Breast epithelium (tissue), 4 donors: ENCODE results near the gene SP110. TPM values are rescaled to one million over a fixed set of nuclear protein-coding genes. Genes with fewer than 3 reads are reported as not detected.
A peak's percentile ranks its signal among the peaks of the same experiment; 100 is the strongest.

Experiments
- DNase-seq, 2 donors: peaks; one replicate each; pipeline ENCODE4 v3.0.0-alpha.2; 2019; ENCODE audit warnings: low spot score in 2 of 2
- H3K27ac ChIP-seq, 2 donors: fragments of 200-600 bp; sonication (generic) in 1 of 2; one replicate each; pipeline ENCODE4 v1.5.1; 2016 to 2019; ENCODE audit warnings: mild to moderate bottlenecking in 1 of 2
- H3K27me3 ChIP-seq, 2 donors: fragments of 200-600 bp; sonication (generic) in 1 of 2; one replicate each; pipeline versions ENCODE4 v1.5.1 to v1.6.0; 2017 to 2019; ENCODE audit warnings: control low read depth in 1 of 2, mild to moderate bottlenecking in 1 of 2
- H3K36me3 ChIP-seq: fragments of 200-600 bp; one replicate; pipeline ENCODE4 v1.5.1; 2019
- H3K4me1 ChIP-seq, 2 donors: fragments of 200-600 bp; sonication (generic); one replicate each; pipeline ENCODE4 v1.5.1; 2016 to 2019; ENCODE audit warnings: control low read depth in 1 of 2
- H3K4me3 ChIP-seq, 3 donors: fragments of 200-600 bp; sonication (generic); 1 replicate in 2 of 3; 2 replicates in 1 of 3; pipeline ENCODE4 v1.5.1; 2016 to 2019; ENCODE audit warnings: mild to moderate bottlenecking in 3 of 3, moderate library complexity in 2 of 3
- H3K9me3 ChIP-seq, 2 donors: fragments of 200-600 bp; sonication (generic) in 1 of 2; one replicate each; pipeline ENCODE4 v1.5.1; 2016 to 2019; ENCODE audit warnings: control low read depth in 1 of 2
- CTCF ChIP-seq, 3 donors: fragments of 450-650 bp; IDR thresholded peaks; one replicate each; pipeline ENCODE4 v1.5.1; 2016 to 2017; ENCODE audit warnings: antibody characterized with exemption in 3 of 3, mild to moderate bottlenecking in 3 of 3, moderate library complexity in 3 of 3
- POLR2A ChIP-seq: fragments of 450-650 bp; IDR thresholded peaks from one replicate; pipeline ENCODE4 v1.6.1; 2016; ENCODE audit warnings: antibody characterized with exemption, mild to moderate bottlenecking, moderate library complexity
- POLR2AphosphoS5 ChIP-seq, 3 donors: sonication (generic); formaldehyde crosslinking; IDR thresholded peaks; one replicate each; pipeline ENCODE4 v1.6.1; 2017; ENCODE audit warnings: antibody characterized with exemption in 3 of 3
- intact Hi-C: fragments of 100-400 bp; cut with DNase I; formaldehyde crosslinking; loops from one replicate; pipeline ENCODE4 v1.15.1; 2023; ENCODE audit warnings: low total_unique reads
- total RNA-seq, 3 donors: library from RNA; depleted of rRNA; stranded (reverse); fragments of >200 nt; gene quantifications; one replicate each; pipeline ENCODE4 v1.1.0, GENCODE V29; 2016

Gene SP110
- total RNA-seq, 3 donors from 2014 or later = 18.2 to 39.0 (median 36.9) TPM

GRCh38 chr2:230230496-230231200 is 10.9 kb upstream of the SP110 start:
- Histone ChIP-seq H3K9me3 (no peaks in the 10 kb centered on the region), H3K4me3 (no peak overlapping the region), H3K4me1 (no peaks in the 10 kb centered on the region), H3K27me3 (no peaks in the 10 kb centered on the region), H3K36me3 (no peaks in the 10 kb centered on the region), H3K27ac (no peak overlapping the region)
- TF ChIP-seq POLR2A (no peak), POLR2AphosphoS5 (IDR thresholded peaks at IDR 0.05) (no peak), CTCF (IDR thresholded peaks at IDR 0.05) (no peak)
- intact Hi-C loops = no loop called here
- DNase-seq = no peak

- TF ChIP-seq CTCF (IDR thresholded peaks at IDR 0.05) (no peak), POLR2A (no peak), POLR2AphosphoS5 (IDR thresholded peaks at IDR 0.05) (no peak)
- Histone ChIP-seq H3K27ac (no peak overlapping the region), H3K36me3 (no peaks in the 10 kb centered on the region), H3K27me3 (no peaks in the 10 kb centered on the region), H3K9me3 (no peaks in the 10 kb centered on the region), H3K4me1 (no peaks in the 10 kb centered on the region), H3K4me3 (no peak overlapping the region)
- DNase-seq = no peak
- intact Hi-C loops = no loop called here
These were observed 10.3 kb upstream of the SP110 start for GRCh38 chr2:230230087-230230486.

- H3K36me3 ChIP-seq = no peaks in the 10 kb centered on the region
- H3K9me3 ChIP-seq = no peaks in the 10 kb centered on the region
- no peak overlapping the region for H3K4me3 ChIP-seq
- no peaks in the 10 kb centered on the region for H3K27me3 ChIP-seq
- intact Hi-C loops = no loop called here
- TF ChIP-seq POLR2A = no peak
- no peak for TF ChIP-seq POLR2AphosphoS5 (IDR thresholded peaks at IDR 0.05)
- TF ChIP-seq CTCF (IDR thresholded peaks at IDR 0.05) = no peak
- no peak overlapping the region for H3K27ac ChIP-seq
- no peaks in the 10 kb centered on the region for H3K4me1 ChIP-seq
- DNase-seq = no peak
These were observed 7.4 kb upstream of the SP110 start for GRCh38 chr2:230227216-230227615.

DNA sequence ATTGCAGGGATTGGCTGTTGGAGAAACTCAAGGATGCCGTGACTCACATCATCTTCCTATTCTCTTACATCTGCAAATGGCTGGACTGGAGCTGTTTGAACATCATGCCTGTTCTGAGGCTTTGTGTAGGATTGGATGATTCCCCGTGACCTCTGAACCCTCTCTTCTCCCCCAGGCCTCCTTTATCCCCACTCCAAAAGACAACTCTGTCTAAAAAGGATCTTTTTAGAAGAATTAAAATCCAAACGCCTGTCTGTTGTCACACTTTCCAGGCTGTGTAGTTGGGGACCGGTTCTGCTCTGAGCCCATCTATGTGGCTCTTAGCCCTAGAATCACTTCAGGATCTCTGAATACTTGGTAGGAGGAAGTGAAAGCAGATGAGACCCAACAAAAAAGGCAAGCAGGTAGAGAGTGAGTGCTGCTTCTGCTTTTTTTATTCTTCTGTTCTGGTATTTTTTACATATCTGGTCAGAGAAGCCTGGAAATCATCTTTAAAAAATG is 6.3 kb upstream of the SP110 start:
- no peak overlapping the region for H3K27ac ChIP-seq
- intact Hi-C loops = no loop called here

More for the DNA sequence above, 6.3 kb upstream of the SP110 start:
- no peak for DNase-seq
- Histone ChIP-seq H3K27me3 (no peaks in the 10 kb centered on the region), H3K9me3 (no peaks in the 10 kb centered on the region), H3K4me1 (no peaks in the 10 kb centered on the region), H3K36me3 (no peaks in the 10 kb centered on the region), H3K4me3 (peak overlapping the region in 1 of 3 donors; percentile 5)
- no peak for TF ChIP-seq CTCF (IDR thresholded peaks at IDR 0.05)
- TF ChIP-seq POLR2A = no peak
- no peak for TF ChIP-seq POLR2AphosphoS5 (IDR thresholded peaks at IDR 0.05)
